Raji (cell line): Measurements from ENCODE around the gene ASB5.

Experiments used
- POLR2A ChIP-seq: IDR thresholded peaks from 2 replicates; pipeline ENCODE4 v1.6.1; 2011; ENCODE audit warnings: low read depth, low read length, control low read depth; ENCODE audit not compliant: insufficient read depth

The ASB5 gene

GRCh38 chr4:176259330-176260090, 9.5 kb downstream of the ASB5 start:
- TF ChIP-seq POLR2A: no peak

GRCh38 chr4:176258135-176258534, 10.9 kb downstream of the ASB5 start:
- TF ChIP-seq POLR2A: no peak

GRCh38 chr4:176256921-176257320, 12.1 kb downstream of the ASB5 start:
- TF ChIP-seq POLR2A: no peak

- no peak for TF ChIP-seq POLR2A
These were observed 26.2 kb downstream of the ASB5 start for GRCh38 chr4:176242764-176243347.

- no peak for TF ChIP-seq POLR2A
These were observed 27.3 kb downstream of the ASB5 start for GRCh38 chr4:176241703-176242102.

GRCh38 chr4:176238826-176239225, 30.2 kb downstream of the ASB5 start:
- no peak for TF ChIP-seq POLR2A

GRCh38 chr4:176238157-176238610, 30.8 kb downstream of the ASB5 start:
- TF ChIP-seq POLR2A: no peak

- TF ChIP-seq POLR2A: no peak
These were observed 32.1 kb downstream of the ASB5 start for GRCh38 chr4:176236946-176237345.

- TF ChIP-seq POLR2A: no peak
These were observed 38.2 kb downstream of the ASB5 start for GRCh38 chr4:176230836-176231235.

GRCh38 chr4:176229645-176230044, 39.4 kb downstream of the ASB5 start:
- TF ChIP-seq POLR2A: no peak

- no peak for TF ChIP-seq POLR2A
These were observed 42.3 kb downstream of the ASB5 start for GRCh38 chr4:176226736-176227135.

- TF ChIP-seq POLR2A: no peak
These were observed 45.5 kb downstream of the ASB5 start for GRCh38 chr4:176223561-176223960.

- no peak for TF ChIP-seq POLR2A
These were observed 46.9 kb downstream of the ASB5 start for GRCh38 chr4:176222149-176222548.

GRCh38 chr4:176217510-176217909, 51.5 kb downstream of the ASB5 start:
- no peak for TF ChIP-seq POLR2A

GRCh38 chr4:176210579-176211296, 58.3 kb downstream of the ASB5 start:
- TF ChIP-seq POLR2A: no peak

- TF ChIP-seq POLR2A: no peak
These were observed 58.9 kb downstream of the ASB5 start for GRCh38 chr4:176210101-176210500.
